Common myeloid progenitor, CD34-positive (primary cell): ENCODE data around the gene PRKN.

ENCODE experiments used
- CTCF ChIA-PET: fragments of 350-600 bp; sonication (Branson Sonifier 250); formaldehyde crosslinking; loops from one replicate; lab custom pipeline; 2021; ENCODE audit warnings: antibody characterized with exemption; lab: Charles Lee
- POLR2A ChIA-PET: fragments of 350-600 bp; sonication (Branson Sonifier 250); formaldehyde crosslinking; loops from one replicate; lab custom pipeline; 2021; ENCODE audit warnings: antibody characterized with exemption; lab: Charles Lee
- DNase-seq, 3 donors: peaks; one replicate each; pipeline versions ENCODE4 v3.0.0 to v3.0.0-alpha.2; 2013
- H3K27ac ChIP-seq, 2 experiments: 1 replicate in 1 of 2; 2 replicates in 1 of 2; pipeline ENCODE4 v1.7.0; 2013; ENCODE audit warnings: inconsistent platforms in 2 of 2, low read length in 2 of 2, mild to moderate bottlenecking in 2 of 2, low read depth in 1 of 2, moderate library complexity in 1 of 2; ENCODE audit not compliant: severe bottlenecking in 2 of 2, insufficient read depth in 1 of 2, poor library complexity in 1 of 2
- H3K27me3 ChIP-seq, 5 experiments: replicated peaks in 2 of 5; 1 replicate in 3 of 5; 2 replicates in 2 of 5; pipeline versions ENCODE4 v1.6.1 to v1.7.0; 2013; ENCODE audit warnings: low read length in 4 of 5, mild to moderate bottlenecking in 2 of 5, moderate library complexity in 2 of 5, inconsistent platforms in 1 of 5; ENCODE audit not compliant: insufficient read depth in 5 of 5, control insufficient read depth in 4 of 5
- H3K36me3 ChIP-seq, 4 experiments: 1 replicate in 2 of 4; 2 replicates in 2 of 4; pipeline versions ENCODE4 v1.6.1 to v1.7.0; 2013; ENCODE audit warnings: low read length in 3 of 4, control low read depth in 1 of 4, mild to moderate bottlenecking in 1 of 4; ENCODE audit not compliant: control insufficient read depth in 4 of 4, insufficient read depth in 4 of 4
- H3K4me1 ChIP-seq, 4 experiments: 1 replicate in 3 of 4; 2 replicates in 1 of 4; pipeline versions ENCODE4 v1.6.1 to v1.7.1; 2013; ENCODE audit warnings: low read length in 3 of 4, mild to moderate bottlenecking in 3 of 4, control low read depth in 1 of 4, inconsistent platforms in 1 of 4, moderate library complexity in 1 of 4; ENCODE audit not compliant: control insufficient read depth in 4 of 4, insufficient read depth in 4 of 4; ENCODE audit errors: control extremely low read depth in 1 of 4
- H3K4me3 ChIP-seq, 7 experiments: 1 replicate in 4 of 7; 2 replicates in 3 of 7; pipeline versions ENCODE4 v1.5.1 to v1.7.0; 2013; ENCODE audit warnings: mild to moderate bottlenecking in 7 of 7, low read length in 6 of 7, moderate library complexity in 6 of 7, inconsistent platforms in 2 of 7, low read depth in 2 of 7, control low read depth in 1 of 7; ENCODE audit not compliant: insufficient read depth in 4 of 7, control insufficient read depth in 1 of 7; ENCODE audit errors: extremely low read depth in 1 of 7
- H3K9me3 ChIP-seq, 5 experiments: 1 replicate in 4 of 5; 2 replicates in 1 of 5; pipeline versions ENCODE4 v1.6.1 to v1.7.1; 2013; ENCODE audit warnings: low read length in 4 of 5, mild to moderate bottlenecking in 2 of 5, inconsistent platforms in 1 of 5, low read depth in 1 of 5, moderate library complexity in 1 of 5; ENCODE audit not compliant: control insufficient read depth in 4 of 5, insufficient read depth in 2 of 5; ENCODE audit errors: control extremely low read depth in 1 of 5
- WGBS: methylation state at CpG from one replicate; pipeline ENCODE4 v1.1.5; 2013; ENCODE audit not compliant: insufficient coverage; 5-methylcytosine and 5-hydroxymethylcytosine counted together

The PRKN gene

DNA sequence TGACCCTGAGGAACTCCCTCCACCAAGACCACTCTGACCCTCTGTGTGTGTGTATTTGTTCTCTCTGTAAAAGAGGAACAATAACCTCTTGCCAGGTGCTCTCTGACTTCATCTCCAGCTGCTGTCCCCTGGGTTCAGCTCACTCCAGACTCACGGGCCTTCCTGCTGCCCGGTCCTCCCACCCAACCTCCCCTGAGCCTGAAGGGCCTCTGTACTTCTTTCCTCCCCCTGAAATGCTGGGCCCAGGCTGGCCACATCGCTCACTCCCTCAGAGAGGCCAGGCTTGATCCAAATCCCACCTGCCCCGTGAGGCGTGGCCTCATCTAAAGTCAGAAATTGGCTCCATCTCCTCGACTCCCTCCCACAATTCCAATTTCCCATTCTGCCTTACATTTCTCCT, 202.4 kb downstream of the PRKN start:
- Histone ChIP-seq H3K9me3 (no peaks in the 10 kb centered on the region), H3K4me3 (no peak overlapping the region), H3K4me1 (no peaks in the 10 kb centered on the region), H3K27ac (no peak overlapping the region), H3K36me3 (no peaks in the 10 kb centered on the region), H3K27me3 (no peaks in the 10 kb centered on the region)
- DNase-seq, result no peak
- POLR2A ChIA-PET, result no interaction called here
- WGBS, result 97% methylated on average over 6 of the region's 6 CpGs
- CTCF ChIA-PET, result no interaction called here

DNA sequence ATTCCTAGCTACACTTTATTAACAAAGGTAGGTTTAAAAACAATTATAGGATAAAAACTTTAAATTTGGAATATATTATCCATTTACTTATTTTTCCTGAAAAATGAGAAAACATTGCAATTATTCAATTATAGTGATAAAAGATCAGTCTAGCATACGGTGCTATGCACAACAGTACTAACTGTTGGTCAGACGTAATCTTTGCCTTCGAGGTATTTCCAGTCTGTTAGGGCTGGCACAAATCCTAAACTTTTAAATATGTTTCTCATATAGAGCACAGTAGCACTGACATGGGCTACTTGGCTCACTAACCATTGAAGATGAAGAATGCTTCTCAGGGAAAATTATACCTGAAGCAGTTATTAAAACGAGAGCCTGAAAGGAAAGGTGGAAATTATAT, 214.8 kb downstream of the PRKN start:
- Histone ChIP-seq H3K36me3 (no peaks in the 10 kb centered on the region), H3K4me3 (no peak overlapping the region), H3K9me3 (no peaks in the 10 kb centered on the region), H3K4me1 (no peaks in the 10 kb centered on the region), H3K27me3 (no peaks in the 10 kb centered on the region), H3K27ac (no peak overlapping the region)
- ChIA-PET POLR2A (no interaction called here), CTCF (no interaction called here)
- no peak for DNase-seq
- 98% methylated on average over 4 of the region's 4 CpGs for WGBS

DNA sequence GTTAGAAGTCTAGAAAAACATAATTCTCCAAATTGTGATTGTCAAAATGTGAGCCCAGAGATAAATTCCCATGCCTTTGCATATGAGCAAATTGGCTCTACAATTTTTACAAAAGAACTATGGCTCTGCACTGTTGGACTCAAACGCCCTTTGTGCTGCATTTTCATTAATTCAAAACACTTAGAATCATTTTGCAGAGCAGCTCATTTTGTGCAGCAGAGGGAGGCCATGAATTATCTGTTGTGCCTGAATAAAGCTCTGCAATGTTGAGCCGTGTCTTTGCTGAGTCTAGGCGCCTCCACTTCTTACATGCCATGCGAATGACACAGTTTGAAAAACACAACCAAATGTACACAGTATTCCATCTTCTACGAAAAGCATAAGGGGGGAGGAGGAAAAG, 230.2 kb downstream of the PRKN start:
- DNase-seq, result no peak
- Histone ChIP-seq H3K27ac (no peak overlapping the region), H3K4me3 (no peak overlapping the region), H3K36me3 (no peaks in the 10 kb centered on the region), H3K4me1 (no peaks in the 10 kb centered on the region), H3K27me3 (no peaks in the 10 kb centered on the region), H3K9me3 (no peaks in the 10 kb centered on the region)
- ChIA-PET POLR2A (no interaction called here), CTCF (no interaction called here)
- WGBS, result 88% methylated on average over 1 of the region's 5 CpGs

DNA sequence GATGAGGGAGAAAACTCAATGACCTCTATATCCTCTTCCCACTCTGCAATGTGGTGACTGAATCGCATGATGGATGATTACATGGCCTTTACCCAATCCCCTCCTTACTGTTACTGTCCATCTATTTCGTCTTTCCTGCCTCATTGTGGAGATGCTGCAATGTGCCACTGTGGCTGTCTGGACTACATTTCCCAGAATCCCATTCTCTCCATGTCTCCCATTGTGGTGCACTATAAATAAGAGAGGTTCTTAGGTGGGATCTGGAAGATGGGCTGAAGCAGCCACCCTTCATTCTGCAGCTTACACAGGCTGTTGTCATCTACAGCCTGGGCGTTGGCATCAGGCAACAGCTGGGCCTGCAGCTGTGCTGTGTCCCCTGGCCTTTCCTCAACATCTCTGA, 233.6 kb downstream of the PRKN start:
- no peaks in the 10 kb centered on the region for H3K36me3 ChIP-seq

DNA sequence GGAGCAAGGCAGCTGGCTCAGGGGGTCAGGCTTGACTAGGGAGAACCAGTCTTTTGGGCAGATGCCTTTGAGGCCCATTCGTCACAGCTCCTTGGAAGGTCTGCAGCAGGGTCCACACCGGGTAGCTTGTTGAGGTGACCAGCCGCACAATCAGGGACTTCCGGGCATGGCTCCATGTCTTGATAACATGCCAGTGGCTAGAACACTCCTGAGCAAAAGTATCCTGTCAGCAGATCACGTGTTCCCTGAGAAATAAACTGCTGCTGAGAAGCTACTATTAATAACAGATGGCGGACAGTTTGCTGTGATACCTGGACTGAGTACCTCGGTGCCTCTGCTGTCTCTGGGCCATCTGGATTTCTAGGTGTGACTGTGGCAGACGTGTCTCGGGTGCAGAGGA, 235.9 kb downstream of the PRKN start:
- Histone ChIP-seq H3K27ac (no peak overlapping the region), H3K4me3 (no peak overlapping the region), H3K4me1 (no peaks in the 10 kb centered on the region), H3K9me3 (no peaks in the 10 kb centered on the region), H3K27me3 (no peaks in the 10 kb centered on the region), H3K36me3 (no peaks in the 10 kb centered on the region)
- POLR2A ChIA-PET, result no interaction called here
- CTCF ChIA-PET, result no interaction called here
- WGBS, result over 99% methylated on average over 9 of the region's 9 CpGs
- DNase-seq, result no peak

More for the DNA sequence above, 233.6 kb downstream of the PRKN start:
- Histone ChIP-seq H3K27me3 (no peaks in the 10 kb centered on the region), H3K27ac (no peak overlapping the region), H3K9me3 (no peaks in the 10 kb centered on the region), H3K4me3 (no peak overlapping the region), H3K4me1 (no peaks in the 10 kb centered on the region)
- POLR2A ChIA-PET, result no interaction called here
- DNase-seq, result no peak
- CTCF ChIA-PET, result no interaction called here
- WGBS, result 100% methylated on average over 1 of the region's 3 CpGs

DNA sequence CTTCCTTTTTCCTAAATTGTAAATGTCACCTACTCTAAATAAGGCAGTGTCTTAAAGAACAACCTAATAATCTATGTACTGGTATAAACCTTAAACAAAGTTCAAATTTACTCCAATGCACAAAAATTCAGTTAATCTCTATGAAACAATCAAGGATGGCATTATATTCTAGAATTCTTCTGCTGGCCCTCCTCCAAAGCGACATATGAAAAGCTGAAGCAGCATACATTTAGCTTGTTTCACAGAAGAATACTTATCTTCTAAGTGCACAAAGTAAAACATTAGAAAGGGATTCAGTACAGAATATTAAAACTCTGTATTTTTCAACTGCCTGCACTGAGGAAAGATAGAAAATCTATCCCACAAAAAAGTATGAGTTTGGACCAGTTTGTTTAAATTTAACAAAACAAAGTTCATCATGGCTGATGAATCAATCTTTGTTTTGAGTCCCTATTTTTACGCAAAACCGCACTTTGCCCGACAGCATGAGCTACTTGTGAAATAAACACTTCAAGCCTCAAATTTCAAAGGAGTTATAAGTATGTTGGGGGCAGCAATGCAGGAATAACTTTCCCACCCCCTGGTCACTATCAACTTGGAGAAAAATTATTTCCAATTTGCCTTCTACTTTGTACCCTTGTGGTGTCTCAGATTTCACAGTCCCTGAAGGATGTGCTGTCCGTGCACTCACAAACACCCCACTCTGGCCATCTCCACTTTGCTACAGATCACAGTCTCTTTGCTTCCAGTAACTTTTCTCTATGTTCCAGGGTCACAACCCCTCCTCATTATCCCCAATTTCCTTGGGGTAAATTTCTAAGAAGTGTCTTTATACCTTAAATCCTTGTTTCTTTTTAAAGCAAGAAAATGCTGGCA, 238.2 kb downstream of the PRKN start:
- Histone ChIP-seq H3K4me1 (no peaks in the 10 kb centered on the region), H3K36me3 (no peaks in the 10 kb centered on the region), H3K27ac (no peak overlapping the region), H3K27me3 (no peaks in the 10 kb centered on the region), H3K4me3 (no peak overlapping the region), H3K9me3 (no peaks in the 10 kb centered on the region)
- POLR2A ChIA-PET, result no interaction called here
- no peak for DNase-seq
- CTCF ChIA-PET, result no interaction called here
- 96% methylated on average over 4 of the region's 5 CpGs for WGBS

DNA sequence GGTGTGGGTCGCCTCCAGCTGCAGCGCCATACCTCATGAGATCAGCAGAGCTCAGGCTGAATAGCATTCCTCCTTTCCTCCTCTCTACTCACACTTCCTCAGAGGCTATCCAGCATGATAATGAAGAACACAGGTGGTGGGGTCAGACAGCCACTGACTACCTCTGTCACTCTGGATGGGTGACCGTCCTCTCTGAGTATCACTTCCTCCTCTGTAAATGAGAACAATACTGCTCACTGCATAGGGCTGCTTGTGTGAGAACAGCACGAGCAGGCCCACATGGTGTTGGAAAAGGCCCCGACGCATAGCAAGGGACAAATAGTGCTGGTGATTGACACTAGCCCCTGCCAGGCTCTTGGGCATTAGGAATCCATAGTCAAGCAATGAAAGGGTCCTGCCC, 239.1 kb downstream of the PRKN start:
- no peak overlapping the region for H3K27ac ChIP-seq
- H3K27me3 ChIP-seq, result no peaks in the 10 kb centered on the region
- WGBS, result 100% methylated on average over 3 of the region's 6 CpGs
- DNase-seq, result no peak
- ChIA-PET POLR2A (no interaction called here), CTCF (no interaction called here)
- H3K4me3 ChIP-seq, result no peak overlapping the region
- no peaks in the 10 kb centered on the region for H3K4me1 ChIP-seq
- H3K9me3 ChIP-seq, result no peaks in the 10 kb centered on the region
- no peaks in the 10 kb centered on the region for H3K36me3 ChIP-seq
